ENCODE data around the gene SDK2.

The SDK2 gene

DNA sequence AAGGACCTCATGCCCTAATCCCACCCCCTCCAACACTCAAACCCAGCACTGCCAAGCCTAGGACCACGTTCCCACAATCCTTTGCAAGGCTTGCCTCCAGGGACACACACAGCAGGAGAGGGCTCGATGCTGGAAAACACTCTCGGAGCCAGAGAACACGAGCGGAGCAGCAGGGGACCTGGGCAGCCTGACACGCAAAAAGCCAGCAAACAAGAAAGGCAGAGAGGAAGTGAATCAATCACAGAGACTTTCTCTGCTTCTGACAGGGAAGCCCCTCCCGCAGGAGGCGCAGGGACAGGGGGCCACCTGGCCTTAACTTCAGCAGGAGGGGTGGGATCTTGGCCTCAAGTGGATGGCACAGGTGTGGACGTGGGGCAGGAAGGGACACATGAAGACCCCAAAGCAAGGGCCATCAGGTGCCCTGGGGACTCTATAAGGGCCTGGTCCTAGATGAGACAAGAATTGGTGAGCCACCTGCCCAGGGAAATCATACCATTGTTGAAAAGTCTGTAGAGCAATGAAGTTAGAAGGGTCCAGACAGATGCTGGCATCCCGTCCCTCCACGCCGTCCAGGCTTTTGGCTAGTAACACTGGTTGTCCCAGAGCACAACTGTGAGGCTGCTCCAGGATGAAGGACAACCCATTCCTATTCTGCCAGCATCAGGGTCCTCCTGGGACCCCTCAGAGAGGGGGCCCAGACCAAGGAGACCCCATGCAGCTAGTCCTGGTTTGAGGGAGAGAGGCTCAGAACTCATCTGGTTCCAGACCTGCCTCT is 2.2 kb downstream of the SDK2 start:
- H3K4me3 ChIP-seq (ENCODE audit: low read length) = no peak overlapping the region
- TF ChIP-seq, protein P1, sequence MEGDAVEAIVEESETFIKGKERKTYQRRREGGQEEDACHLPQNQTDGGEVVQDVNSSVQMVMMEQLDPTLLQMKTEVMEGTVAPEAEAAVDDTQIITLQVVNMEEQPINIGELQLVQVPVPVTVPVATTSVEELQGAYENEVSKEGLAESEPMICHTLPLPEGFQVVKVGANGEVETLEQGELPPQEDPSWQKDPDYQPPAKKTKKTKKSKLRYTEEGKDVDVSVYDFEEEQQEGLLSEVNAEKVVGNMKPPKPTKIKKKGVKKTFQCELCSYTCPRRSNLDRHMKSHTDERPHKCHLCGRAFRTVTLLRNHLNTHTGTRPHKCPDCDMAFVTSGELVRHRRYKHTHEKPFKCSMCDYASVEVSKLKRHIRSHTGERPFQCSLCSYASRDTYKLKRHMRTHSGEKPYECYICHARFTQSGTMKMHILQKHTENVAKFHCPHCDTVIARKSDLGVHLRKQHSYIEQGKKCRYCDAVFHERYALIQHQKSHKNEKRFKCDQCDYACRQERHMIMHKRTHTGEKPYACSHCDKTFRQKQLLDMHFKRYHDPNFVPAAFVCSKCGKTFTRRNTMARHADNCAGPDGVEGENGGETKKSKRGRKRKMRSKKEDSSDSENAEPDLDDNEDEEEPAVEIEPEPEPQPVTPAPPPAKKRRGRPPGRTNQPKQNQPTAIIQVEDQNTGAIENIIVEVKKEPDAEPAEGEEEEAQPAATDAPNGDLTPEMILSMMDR (conservative IDR thresholded peaks at IDR 0.05; ENCODE audit: low read length) = no peak
- no peak for DNase-seq (ENCODE audit: low read depth)

DNA sequence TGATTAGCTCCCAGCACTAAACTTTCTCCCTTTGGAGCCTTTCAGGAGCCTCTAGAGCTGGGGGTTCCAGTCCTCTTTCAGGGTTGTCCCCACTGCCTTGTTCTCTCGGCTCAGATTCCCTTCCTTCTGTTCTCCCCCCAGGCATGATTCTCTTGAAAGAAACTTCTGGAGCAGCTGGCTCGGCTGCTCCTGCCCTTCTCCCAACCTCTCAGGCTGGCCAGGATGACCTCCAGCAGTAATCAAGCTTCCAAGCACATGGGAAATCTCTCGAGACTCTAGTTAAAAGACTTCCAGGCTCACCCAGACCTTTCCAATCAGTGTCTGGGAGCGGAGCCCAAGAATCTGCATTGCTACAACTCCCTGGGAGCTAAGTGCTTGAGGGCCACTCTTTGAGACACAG is 3.6 kb downstream of the SDK2 start:
- no peak overlapping the region for H3K4me3 ChIP-seq (ENCODE audit: low read length)
- TF ChIP-seq, protein P1 (conservative IDR thresholded peaks at IDR 0.05; ENCODE audit: low read length) = no peak
- no peak for DNase-seq (ENCODE audit: low read depth)

DNA sequence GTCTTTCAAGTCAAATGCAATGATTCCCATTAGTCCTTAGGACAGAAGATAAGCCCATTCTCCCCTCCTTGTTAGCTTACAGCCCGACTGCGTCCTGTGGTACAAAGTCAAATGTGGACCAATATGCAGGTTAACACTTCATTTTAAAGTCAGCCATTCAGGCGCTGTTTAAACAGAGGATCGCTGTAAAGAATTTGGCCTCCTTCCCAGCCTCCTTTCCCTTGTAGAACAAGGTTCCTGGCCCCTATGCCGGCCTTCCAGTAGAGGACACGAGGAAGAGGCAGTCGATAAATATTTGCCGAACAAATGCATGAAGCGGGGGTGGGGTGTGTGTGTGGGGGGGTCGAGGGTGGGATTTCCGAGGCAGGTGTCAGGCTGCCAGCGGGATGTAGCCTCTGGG is 4.3 kb downstream of the SDK2 start:
- no peak overlapping the region for H3K4me3 ChIP-seq (ENCODE audit: low read length)
- no peak for DNase-seq (ENCODE audit: low read depth)
- TF ChIP-seq, protein P1 (conservative IDR thresholded peaks at IDR 0.05; ENCODE audit: low read length) = no peak

DNA sequence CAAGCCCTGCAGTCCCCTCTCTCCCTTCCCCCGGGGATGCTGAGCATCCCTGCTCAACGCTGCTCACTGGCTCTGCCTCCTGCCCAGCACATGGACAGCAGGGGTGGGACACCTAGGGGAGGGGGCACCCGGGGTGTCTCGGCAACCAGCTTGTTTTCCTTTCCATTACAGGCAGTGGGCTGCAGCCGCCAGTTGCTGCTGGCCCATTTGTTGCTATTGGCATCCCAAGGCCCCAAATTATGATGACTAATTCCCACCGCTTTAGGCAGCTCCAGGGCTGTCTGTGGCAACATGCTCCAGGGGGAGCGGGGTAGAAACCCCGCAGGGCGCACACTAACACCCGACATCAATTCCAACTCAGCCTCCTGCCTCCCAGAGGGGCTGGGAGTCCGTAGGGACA is 4.9 kb downstream of the SDK2 start:
- DNase-seq (ENCODE audit: low read depth) = no peak
- H3K4me3 ChIP-seq (ENCODE audit: low read length) = no peak overlapping the region
- TF ChIP-seq, protein P1 (conservative IDR thresholded peaks at IDR 0.05; ENCODE audit: low read length) = no peak

DNA sequence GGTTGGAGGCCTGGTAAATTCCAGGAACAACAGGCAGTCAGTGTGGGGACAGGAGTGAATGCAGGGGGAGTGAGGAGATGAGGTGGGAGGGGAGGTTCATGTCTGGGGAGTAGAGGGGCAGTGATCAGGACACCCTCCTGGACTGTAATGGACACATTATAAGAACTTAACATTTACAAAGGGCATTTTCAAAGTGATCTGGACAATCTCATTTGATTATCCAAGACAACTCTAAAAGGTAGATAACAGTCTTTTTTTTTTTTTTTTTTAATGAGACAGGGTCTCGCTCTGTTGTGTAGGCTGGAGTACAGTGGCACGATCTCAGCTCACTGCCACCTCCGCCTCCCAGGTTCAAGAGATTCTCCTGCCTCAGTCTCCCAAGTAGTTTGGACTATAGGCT is 5.7 kb downstream of the SDK2 start:
- no peak for DNase-seq (ENCODE audit: low read depth)
- no peak overlapping the region for H3K4me3 ChIP-seq (ENCODE audit: low read length)
- TF ChIP-seq, protein P1 (conservative IDR thresholded peaks at IDR 0.05; ENCODE audit: low read length) = no peak

DNA sequence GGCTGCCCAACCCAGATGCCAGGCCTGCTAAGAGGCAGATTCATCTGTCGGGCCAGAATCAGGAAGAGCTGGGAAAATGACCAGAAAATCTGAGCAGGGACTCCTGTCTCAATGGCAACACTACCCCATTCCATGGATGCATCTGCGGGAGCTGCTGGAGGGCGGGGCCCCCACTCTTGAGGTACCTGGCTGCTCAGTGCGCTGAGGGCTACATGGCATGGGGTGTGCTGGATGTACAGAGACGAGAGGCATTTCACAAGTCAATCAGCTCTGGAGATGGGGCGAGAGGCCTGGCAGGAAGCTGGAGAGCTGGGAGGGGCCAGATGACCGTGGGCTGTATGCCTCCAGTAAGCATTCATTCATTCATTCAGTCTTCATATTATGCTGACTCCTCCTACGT is 6.4 kb downstream of the SDK2 start:
- no peak for DNase-seq (ENCODE audit: low read depth)
- TF ChIP-seq, protein P1 (conservative IDR thresholded peaks at IDR 0.05; ENCODE audit: low read length) = no peak
- H3K4me3 ChIP-seq (ENCODE audit: low read length) = no peak overlapping the region

DNA sequence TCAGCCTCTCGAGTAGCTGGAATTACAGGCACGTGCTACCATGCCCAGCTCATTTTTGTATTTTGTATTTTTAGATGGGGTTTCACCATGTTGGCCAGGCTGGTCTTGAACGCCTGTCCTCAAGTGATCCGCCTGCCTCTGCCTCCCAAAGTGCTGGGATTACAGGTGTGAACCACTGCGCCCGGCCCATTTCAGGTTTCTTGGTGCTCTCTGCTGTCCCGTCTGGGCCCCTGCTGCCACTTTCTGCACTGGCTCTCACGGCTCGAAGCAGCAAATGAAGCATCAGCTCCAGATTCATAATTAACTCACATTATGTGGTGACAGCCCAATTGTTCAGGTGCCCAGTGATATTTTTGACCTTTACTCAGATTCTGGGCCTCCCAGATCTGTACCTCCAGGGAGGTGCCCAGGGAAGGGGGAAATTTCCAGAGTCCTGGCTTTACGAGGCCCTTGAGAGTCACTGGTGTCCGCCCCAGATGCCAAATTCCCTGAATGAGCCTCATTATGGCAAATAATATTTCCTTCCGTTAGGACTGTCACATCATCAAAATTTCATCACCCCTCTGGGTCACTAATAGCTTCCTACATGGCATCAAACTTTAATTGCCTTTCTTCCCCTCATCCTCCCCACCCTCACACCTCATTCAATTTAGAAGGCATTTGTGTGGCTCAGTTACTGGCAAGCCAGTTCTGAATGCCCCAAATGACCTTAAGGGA is 9.0 kb downstream of the SDK2 start:
- TF ChIP-seq, protein P1 (conservative IDR thresholded peaks at IDR 0.05; ENCODE audit: low read length) = no peak
- no peak for DNase-seq (ENCODE audit: low read depth)
- no peak overlapping the region for H3K4me3 ChIP-seq (ENCODE audit: low read length)
